Sigmoid colon (tissue), 7 donors: ENCODE measurements around the gene ABHD10. TPM values are rescaled to one million over a fixed set of nuclear protein-coding genes. Genes with fewer than 3 reads are reported as not detected.

Experiments used
- DNase-seq: peaks from one replicate; pipeline ENCODE4 v3.0.0-alpha.2; 2019
- H3K27ac ChIP-seq, 4 donors: fragments of 200-600 bp; sonication (generic); one replicate each; pipeline ENCODE4 v1.5.1; 2016 to 2019; ENCODE audit warnings: mild to moderate bottlenecking in 1 of 4
- H3K27me3 ChIP-seq, 3 donors: fragments of 200-600 bp; sonication (generic); one replicate each; pipeline ENCODE4 v1.5.1; 2019; ENCODE audit warnings: mild to moderate bottlenecking in 1 of 3
- H3K36me3 ChIP-seq, 4 donors: fragments of 200-600 bp; sonication (generic); one replicate each; pipeline ENCODE4 v1.5.1; 2016 to 2019
- H3K4me1 ChIP-seq, 4 donors: fragments of 200-600 bp; sonication (generic); one replicate each; pipeline ENCODE4 v1.5.1; 2017 to 2019
- H3K4me3 ChIP-seq, 4 donors: fragments of 200-600 bp; sonication (generic); one replicate each; pipeline ENCODE4 v1.5.1; 2017 to 2019; ENCODE audit warnings: mild to moderate bottlenecking in 2 of 4, moderate library complexity in 1 of 4
- H3K9me3 ChIP-seq, 4 donors: fragments of 200-600 bp in 3 of 4; sonication (generic) in 3 of 4; one replicate each; pipeline versions ENCODE4 v1.5.1 to v1.6.1; 2013 to 2019
- EP300 ChIP-seq, 4 donors: sonication (generic); formaldehyde crosslinking; IDR thresholded peaks; one replicate each; pipeline ENCODE4 v1.6.1; 2017; ENCODE audit warnings: antibody characterized with exemption in 4 of 4
- POLR2A ChIP-seq, 2 donors: fragments of 450-650 bp; IDR thresholded peaks; one replicate each; pipeline ENCODE4 v1.6.1; 2016; ENCODE audit warnings: antibody characterized with exemption in 2 of 2, mild to moderate bottlenecking in 2 of 2, moderate library complexity in 2 of 2
- POLR2AphosphoS5 ChIP-seq, 4 donors: sonication (generic); formaldehyde crosslinking; IDR thresholded peaks; one replicate each; pipeline ENCODE4 v1.6.1; 2017; ENCODE audit warnings: antibody characterized with exemption in 4 of 4
- WGBS, 2 donors: extraction: QIAGEN DNeasy Blood & Tissue Kit; methylation state at CpG; one replicate each; pipeline ENCODE4 v1.1.7; 2013; 5-methylcytosine and 5-hydroxymethylcytosine counted together
- intact Hi-C: fragments of 100-400 bp; cut with DNase I; formaldehyde crosslinking; loops from one replicate; pipeline ENCODE4 v1.15.1; 2023
- polyA plus RNA-seq, 3 donors: library from polyadenylated mRNA; stranded (reverse); fragments of 200-250 nt; gene quantifications; one replicate each; pipeline ENCODE4 v1.2.3, GENCODE V29; 2013
- total RNA-seq, 4 donors: library from RNA; depleted of rRNA; stranded (reverse); fragments of >200 nt; gene quantifications; one replicate each; pipeline ENCODE4 v1.1.0, GENCODE V29; 2016
- TF ChIP-seq, protein P1 (sequence below), 4 experiments: fragments of 450-650 bp in 3 of 4; fragments of 200-600 bp in 1 of 4; IDR thresholded peaks; one replicate each; pipeline ENCODE4 v1.5.1; 2016 to 2019; ENCODE audit warnings: antibody characterized with exemption in 4 of 4, mild to moderate bottlenecking in 3 of 4, moderate library complexity in 2 of 4
- donor health status: healthy with polysubstance abuse.
- donor health status: Bipolar disorder and iron deficiency.
- donor health status: healthy.

The ABHD10 gene
- total RNA-seq (10 to 100 TPM; 13.3 to 28.3 (median 20.7) TPM), polyA plus RNA-seq (10 to 100 TPM; 14.4 to 18.3 (median 18.3) TPM)

DNA sequence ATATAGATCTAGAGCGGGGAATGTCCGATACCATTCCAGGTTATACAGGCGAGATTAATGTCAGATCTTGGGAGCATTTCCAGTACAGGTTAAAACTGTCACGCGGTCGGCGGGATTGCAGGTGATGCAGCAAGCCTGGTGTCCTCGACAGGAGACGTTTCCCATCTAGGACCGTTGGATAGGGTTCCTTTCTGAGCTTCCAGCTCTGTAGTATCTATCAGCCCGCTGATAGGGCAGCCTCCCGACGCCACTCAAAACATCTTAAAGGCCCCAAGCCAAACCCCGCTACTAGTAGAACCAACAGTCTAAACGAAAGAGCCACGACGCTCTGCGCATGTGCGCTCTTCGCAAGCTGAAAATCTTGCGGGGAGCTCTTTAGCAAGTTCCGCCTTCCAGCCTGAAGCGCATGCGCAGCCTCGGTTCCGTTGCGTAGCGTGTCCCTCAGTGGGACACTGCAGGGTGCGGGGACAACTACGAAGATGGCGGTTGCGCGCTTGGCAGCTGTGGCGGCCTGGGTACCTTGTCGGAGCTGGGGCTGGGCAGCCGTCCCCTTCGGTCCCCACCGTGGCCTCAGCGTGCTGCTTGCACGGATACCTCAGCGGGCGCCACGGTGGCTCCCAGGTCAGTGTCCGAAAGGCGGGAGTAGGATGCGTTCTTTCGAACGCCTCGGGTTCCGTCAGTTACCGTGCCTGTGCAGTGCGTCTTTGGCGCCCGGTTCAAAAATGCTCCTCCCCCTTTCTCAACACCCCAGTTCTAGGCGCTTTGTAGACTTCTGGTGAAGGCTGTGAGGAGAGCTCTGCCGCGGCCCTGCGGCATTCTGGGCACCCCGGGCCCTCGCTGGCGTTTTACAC, at the start of gene ABHD10:
ABHD10 (plus strand) TSS at position 444 of the 851 bp plus-strand sequence; CDS start at position 480, 36 bp downstream.
- Histone ChIP-seq H3K4me1 (peaks cover 0 to 21% (median 7%) of the 10 kb centered on the region in 4 donors), H3K9me3 (no peaks in the 10 kb centered on the region), H3K4me3 (peak within 1 kb of the TSS; percentile 68 to 81 (median 74)), H3K36me3 (peaks cover 0 to 14% (median 1%) of the 10 kb centered on the region in 4 donors), H3K27me3 (no peaks in the 10 kb centered on the region), H3K27ac (peak within 1 kb of the TSS; percentile 83 to 87 (median 86))
- 2 to 7% methylated on average over 61 of the region's 61 CpGs for WGBS, 2 donors
- DNase-seq = peak; percentile 98
- intact Hi-C loops = no loop called here
- TF ChIP-seq, protein P1, sequence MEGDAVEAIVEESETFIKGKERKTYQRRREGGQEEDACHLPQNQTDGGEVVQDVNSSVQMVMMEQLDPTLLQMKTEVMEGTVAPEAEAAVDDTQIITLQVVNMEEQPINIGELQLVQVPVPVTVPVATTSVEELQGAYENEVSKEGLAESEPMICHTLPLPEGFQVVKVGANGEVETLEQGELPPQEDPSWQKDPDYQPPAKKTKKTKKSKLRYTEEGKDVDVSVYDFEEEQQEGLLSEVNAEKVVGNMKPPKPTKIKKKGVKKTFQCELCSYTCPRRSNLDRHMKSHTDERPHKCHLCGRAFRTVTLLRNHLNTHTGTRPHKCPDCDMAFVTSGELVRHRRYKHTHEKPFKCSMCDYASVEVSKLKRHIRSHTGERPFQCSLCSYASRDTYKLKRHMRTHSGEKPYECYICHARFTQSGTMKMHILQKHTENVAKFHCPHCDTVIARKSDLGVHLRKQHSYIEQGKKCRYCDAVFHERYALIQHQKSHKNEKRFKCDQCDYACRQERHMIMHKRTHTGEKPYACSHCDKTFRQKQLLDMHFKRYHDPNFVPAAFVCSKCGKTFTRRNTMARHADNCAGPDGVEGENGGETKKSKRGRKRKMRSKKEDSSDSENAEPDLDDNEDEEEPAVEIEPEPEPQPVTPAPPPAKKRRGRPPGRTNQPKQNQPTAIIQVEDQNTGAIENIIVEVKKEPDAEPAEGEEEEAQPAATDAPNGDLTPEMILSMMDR (IDR thresholded peaks at IDR 0.05) = no peak
- TF ChIP-seq EP300 (IDR thresholded peaks at IDR 0.05) (peak in 1 of 4 donors; percentile 42), POLR2A (IDR thresholded peaks at IDR 0.05) (peak; percentile 83 to 89), POLR2AphosphoS5 (IDR thresholded peaks at IDR 0.05) (peak; percentile 94 to 99 (median 98))

DNA sequence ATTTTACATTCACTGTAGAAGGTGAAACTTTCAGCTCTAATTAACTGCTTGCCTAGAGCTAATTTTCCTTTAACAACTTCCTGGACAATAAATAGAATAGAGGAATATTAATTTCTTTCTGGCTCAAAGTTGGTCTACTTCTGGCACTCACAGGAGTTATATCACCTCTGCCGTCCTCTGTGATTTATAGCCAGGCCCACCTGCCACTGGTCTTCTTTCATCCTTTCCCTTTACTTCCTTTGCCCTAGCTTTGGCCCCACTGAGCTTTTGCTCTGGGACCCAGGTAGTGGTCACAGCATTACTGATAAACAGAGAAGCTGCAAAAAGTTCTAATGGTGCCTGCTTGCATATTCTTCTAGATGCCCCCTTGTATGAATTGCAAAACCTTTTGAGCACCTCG, 49.3 kb upstream of the ABHD10 start:
- Histone ChIP-seq H3K4me1 (peaks cover 0 to 54% (median 21%) of the 10 kb centered on the region in 4 donors), H3K27me3 (no peaks in the 10 kb centered on the region), H3K36me3 (peaks cover 0 to 37% (median 0%) of the 10 kb centered on the region in 4 donors), H3K27ac (no peak overlapping the region), H3K9me3 (no peaks in the 10 kb centered on the region), H3K4me3 (no peak overlapping the region)
- no peak for TF ChIP-seq POLR2AphosphoS5 (IDR thresholded peaks at IDR 0.05)
- TF ChIP-seq, protein P1 (IDR thresholded peaks at IDR 0.05) = no peak
- no peak for TF ChIP-seq POLR2A (IDR thresholded peaks at IDR 0.05)
- no peak for TF ChIP-seq EP300 (IDR thresholded peaks at IDR 0.05)
- DNase-seq = no peak
- 84 to 88% methylated on average over 2 of the region's 2 CpGs for WGBS, 2 donors
- intact Hi-C loops = no loop called here

DNA sequence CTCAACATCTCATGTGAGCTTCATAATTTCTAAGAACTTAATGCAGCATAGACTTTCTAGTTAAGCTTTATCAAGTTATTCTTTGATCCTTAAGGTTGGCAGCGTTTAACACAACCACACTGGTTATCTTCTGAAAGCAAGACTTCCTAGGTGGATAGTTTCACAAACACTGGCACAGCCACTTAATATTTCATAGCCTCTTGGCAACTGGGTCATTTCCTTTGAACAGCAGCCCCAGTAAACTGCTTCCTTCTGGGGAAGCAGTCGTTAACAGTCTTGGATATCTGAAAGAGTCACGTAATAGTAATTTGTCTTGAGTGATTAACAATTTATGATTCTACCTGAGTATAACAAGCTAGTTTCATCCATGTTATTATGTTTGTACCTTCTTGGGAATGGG, 45.9 kb upstream of the ABHD10 start:
- intact Hi-C loops = no loop called here
- peak overlapping the region in 2 of 4 donors; percentile 0 for H3K27ac ChIP-seq
- H3K36me3 ChIP-seq = peaks cover 0 to 32% (median 0%) of the 10 kb centered on the region in 4 donors
- no peaks in the 10 kb centered on the region for H3K27me3 ChIP-seq
- no peak for DNase-seq
- no peak for TF ChIP-seq EP300 (IDR thresholded peaks at IDR 0.05)
- TF ChIP-seq POLR2A (IDR thresholded peaks at IDR 0.05) = no peak
- TF ChIP-seq, protein P1 (IDR thresholded peaks at IDR 0.05) = no peak
- no peak for TF ChIP-seq POLR2AphosphoS5 (IDR thresholded peaks at IDR 0.05)
- peaks cover 0 to 55% (median 29%) of the 10 kb centered on the region in 4 donors for H3K4me1 ChIP-seq
- no peaks in the 10 kb centered on the region for H3K9me3 ChIP-seq
- H3K4me3 ChIP-seq = no peak overlapping the region
- 59 to 60% methylated on average over 3 of the region's 3 CpGs for WGBS, 2 donors

DNA sequence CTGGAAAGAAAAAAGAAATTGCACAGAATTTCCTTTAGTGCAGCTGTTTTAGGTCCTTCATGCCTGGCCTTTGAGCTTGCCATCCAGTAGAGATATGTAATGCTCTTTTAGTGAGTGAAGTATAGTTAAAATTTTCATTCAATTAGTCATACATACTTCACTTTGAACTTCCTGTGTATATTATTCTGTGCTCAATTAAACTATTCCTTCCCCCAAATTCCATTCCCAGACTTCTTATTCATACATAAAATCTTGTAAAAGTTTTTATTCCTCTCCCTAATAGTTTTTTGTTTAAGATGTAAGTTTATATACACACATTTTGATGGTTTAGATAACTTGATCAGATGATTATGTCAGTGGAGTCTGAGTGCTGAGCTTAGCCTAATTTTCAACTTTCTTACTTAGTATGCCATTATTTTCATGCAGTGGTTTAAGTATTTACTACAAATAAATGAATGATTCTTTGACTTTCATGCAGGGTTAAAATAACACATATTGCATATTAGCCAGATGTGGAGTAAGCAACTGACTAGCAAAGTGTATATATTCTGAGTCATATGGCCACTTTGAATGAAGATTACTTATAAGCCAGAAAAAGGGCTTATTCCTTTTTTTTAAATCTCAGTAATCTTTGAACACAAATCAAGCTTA, 42.5 kb upstream of the ABHD10 start:
- intact Hi-C loops = no loop called here
- no peak for DNase-seq
- peak overlapping the region in 2 of 4 donors; percentile 7 to 16 for H3K27ac ChIP-seq
- H3K4me1 ChIP-seq = peaks cover 0 to 50% (median 30%) of the 10 kb centered on the region in 4 donors
- no peaks in the 10 kb centered on the region for H3K9me3 ChIP-seq
- H3K4me3 ChIP-seq = no peak overlapping the region
- no peaks in the 10 kb centered on the region for H3K27me3 ChIP-seq
- TF ChIP-seq POLR2AphosphoS5 (IDR thresholded peaks at IDR 0.05) (no peak), POLR2A (IDR thresholded peaks at IDR 0.05) (no peak), EP300 (IDR thresholded peaks at IDR 0.05) (no peak)
- TF ChIP-seq, protein P1 (IDR thresholded peaks at IDR 0.05) = no peak
- H3K36me3 ChIP-seq = peaks cover 9 to 64% (median 21%) of the 10 kb centered on the region in 4 donors
